Measurements from ENCODE around the gene COL19A1.

Gene COL19A1

GRCh38 chr6:70222439-70222749, 356.0 kb downstream of the COL19A1 start:
- H3K36me3 ChIP-seq (ENCODE audit: control insufficient read depth, insufficient read depth, low read length): no peaks in the 10 kb centered on the region
- H3K79me2 ChIP-seq: no peaks in the 10 kb centered on the region
- H3K9ac ChIP-seq: no peak overlapping the region
- no peak overlapping the region for H3K4me2 ChIP-seq (ENCODE audit: low read length)
- TF ChIP-seq CTCF (IDR thresholded peaks at IDR 0.05): no peak
- no peak overlapping the region for H3K27ac ChIP-seq
- no peaks in the 10 kb centered on the region for H3K9me3 ChIP-seq (ENCODE audit: control insufficient read depth, low read length)
- no peak overlapping the region for H2AFZ ChIP-seq
- no peaks in the 10 kb centered on the region for H3K27me3 ChIP-seq (ENCODE audit: control insufficient read depth, insufficient read depth, low read length)
- H3K4me1 ChIP-seq: peaks cover 3% of the 10 kb centered on the region
- no peak overlapping the region for H3K4me3 ChIP-seq (ENCODE audit: low read depth, low read length)

- TF ChIP-seq CTCF (IDR thresholded peaks at IDR 0.05): no peak
- no peak overlapping the region for H3K9ac ChIP-seq
- H3K36me3 ChIP-seq (ENCODE audit: control insufficient read depth, insufficient read depth, low read length): no peaks in the 10 kb centered on the region
- no peak overlapping the region for H3K4me3 ChIP-seq (ENCODE audit: low read depth, low read length)
- no peaks in the 10 kb centered on the region for H3K27me3 ChIP-seq (ENCODE audit: control insufficient read depth, insufficient read depth, low read length)
- H3K4me2 ChIP-seq (ENCODE audit: low read length): no peak overlapping the region
- H2AFZ ChIP-seq: no peak overlapping the region
- H3K79me2 ChIP-seq: no peaks in the 10 kb centered on the region
- H3K4me1 ChIP-seq: peaks cover 3% of the 10 kb centered on the region
- H3K27ac ChIP-seq: no peak overlapping the region
- no peaks in the 10 kb centered on the region for H3K9me3 ChIP-seq (ENCODE audit: control insufficient read depth, low read length)
Measured at GRCh38 chr6:70225055-70225454, 358.7 kb downstream of the COL19A1 start.

- Histone ChIP-seq H3K9ac (no peak overlapping the region), H3K36me3 (ENCODE audit: control insufficient read depth, insufficient read depth, low read length) (no peaks in the 10 kb centered on the region), H3K9me3 (ENCODE audit: control insufficient read depth, low read length) (no peaks in the 10 kb centered on the region), H3K27ac (no peak overlapping the region), H3K4me2 (ENCODE audit: low read length) (no peak overlapping the region), H3K4me1 (no peaks in the 10 kb centered on the region), H3K79me2 (no peaks in the 10 kb centered on the region), H2AFZ (no peak overlapping the region), H3K27me3 (ENCODE audit: control insufficient read depth, insufficient read depth, low read length) (no peaks in the 10 kb centered on the region), H3K4me3 (ENCODE audit: low read depth, low read length) (no peak overlapping the region)
- TF ChIP-seq CTCF (IDR thresholded peaks at IDR 0.05): no peak
Measured at GRCh38 chr6:70231311-70231710, 365.0 kb downstream of the COL19A1 start.

- Histone ChIP-seq H3K9ac (no peak overlapping the region), H3K9me3 (ENCODE audit: control insufficient read depth, low read length) (no peaks in the 10 kb centered on the region), H3K79me2 (no peaks in the 10 kb centered on the region), H3K27ac (no peak overlapping the region), H2AFZ (no peak overlapping the region), H3K4me3 (ENCODE audit: low read depth, low read length) (no peak overlapping the region), H3K27me3 (ENCODE audit: control insufficient read depth, insufficient read depth, low read length) (no peaks in the 10 kb centered on the region), H3K4me1 (no peaks in the 10 kb centered on the region), H3K4me2 (ENCODE audit: low read length) (no peak overlapping the region), H3K36me3 (ENCODE audit: control insufficient read depth, insufficient read depth, low read length) (no peaks in the 10 kb centered on the region)
- TF ChIP-seq CTCF (IDR thresholded peaks at IDR 0.05): no peak
Measured at GRCh38 chr6:70234561-70235236, 368.3 kb downstream of the COL19A1 start.

GRCh38 chr6:70236343-70236742, 370.0 kb downstream of the COL19A1 start:
- Histone ChIP-seq H3K4me2 (ENCODE audit: low read length) (no peak overlapping the region), H3K27me3 (ENCODE audit: control insufficient read depth, insufficient read depth, low read length) (no peaks in the 10 kb centered on the region), H3K4me1 (no peaks in the 10 kb centered on the region), H3K36me3 (ENCODE audit: control insufficient read depth, insufficient read depth, low read length) (no peaks in the 10 kb centered on the region), H3K9ac (no peak overlapping the region), H3K79me2 (no peaks in the 10 kb centered on the region), H3K9me3 (ENCODE audit: control insufficient read depth, low read length) (no peaks in the 10 kb centered on the region), H3K27ac (no peak overlapping the region), H3K4me3 (ENCODE audit: low read depth, low read length) (no peak overlapping the region), H2AFZ (no peak overlapping the region)
- no peak for TF ChIP-seq CTCF (IDR thresholded peaks at IDR 0.05)

Data from parathyroid adenoma (tissue), 2 donors.